8988T (cell line): ENCODE data around the gene TMEM8B.
"Not testable (repeated sequence)": the region's sequence is repeated elsewhere in the genome, so short reads cannot be mapped to it uniquely, and the experiment has no call there.

Experiments
- DNase-seq: peaks from one replicate; pipeline ENCODE4 v3.0.0; 2011

The TMEM8B gene

GRCh38 chr9:35867538-35867937, 38.5 kb downstream of the TMEM8B start:
- DNase-seq = no peak

- DNase-seq = no peak
Observed at GRCh38 chr9:35868933-35869332, 39.9 kb downstream of the TMEM8B start.

GRCh38 chr9:35869621-35870216, 40.7 kb downstream of the TMEM8B start:
- no peak for DNase-seq

GRCh38 chr9:35870351-35870923, 41.4 kb downstream of the TMEM8B start, which contains the start of gene OR13J1:
TSS of gene OR13J1 (minus strand) at chr9:35870401. CDS start at chr9:35870401, 0 bp downstream.
- no peak for DNase-seq

GRCh38 chr9:35871545-35871944, 42.5 kb downstream of the TMEM8B start:
- DNase-seq = no peak

- DNase-seq = no peak
Observed at GRCh38 chr9:35872505-35872904, 43.5 kb downstream of the TMEM8B start.

- no peak for DNase-seq
Observed at GRCh38 chr9:35882263-35882848, 53.3 kb downstream of the TMEM8B start.

- no peak for DNase-seq
Observed at GRCh38 chr9:35882996-35883395, 54.0 kb downstream of the TMEM8B start.

- DNase-seq = not testable (repeated sequence)
Observed at GRCh38 chr9:35884908-35885307, 55.9 kb downstream of the TMEM8B start.

GRCh38 chr9:35891646-35892045, 62.6 kb downstream of the TMEM8B start:
- no peak for DNase-seq

- DNase-seq = no peak
Observed at GRCh38 chr9:35892051-35892450, 63.0 kb downstream of the TMEM8B start.

GRCh38 chr9:35896570-35896969, 67.5 kb downstream of the TMEM8B start:
- DNase-seq = no peak

- DNase-seq = not testable (repeated sequence)
Observed at GRCh38 chr9:35897376-35898099, 68.5 kb downstream of the TMEM8B start.

- no peak for DNase-seq
Observed at GRCh38 chr9:35898337-35898736, 69.3 kb downstream of the TMEM8B start.

- DNase-seq = no peak
Observed at GRCh38 chr9:35899021-35899420, 70.0 kb downstream of the TMEM8B start.

- no peak for DNase-seq
Observed at GRCh38 chr9:35903049-35903448, 74.0 kb downstream of the TMEM8B start.

GRCh38 chr9:35904338-35904737, 75.3 kb downstream of the TMEM8B start:
- no peak for DNase-seq

GRCh38 chr9:35905051-35905781, 76.2 kb downstream of the TMEM8B start:
- DNase-seq = no peak

GRCh38 chr9:35905912-35906679, 77.1 kb downstream of the TMEM8B start, which contains the start of gene HRCT1:
TSS of gene HRCT1 (plus strand) at chr9:35906202. CDS start at chr9:35906288, 86 bp downstream.
- no peak for DNase-seq

GRCh38 chr9:35906923-35907699, 78.1 kb downstream of the TMEM8B start:
- no peak for DNase-seq
